GM19328 (cell line): Measurements from ENCODE around the gene MUC2.

Experiments
- ATAC-seq: cut with Tn5 transposase; IDR thresholded peaks from one replicate; pipeline ENCODE4 v1.9.1; 2021; ENCODE audit warnings: mild to moderate bottlenecking, moderate library complexity; ENCODE audit not compliant: unreplicated experiment

Gene MUC2

DNA sequence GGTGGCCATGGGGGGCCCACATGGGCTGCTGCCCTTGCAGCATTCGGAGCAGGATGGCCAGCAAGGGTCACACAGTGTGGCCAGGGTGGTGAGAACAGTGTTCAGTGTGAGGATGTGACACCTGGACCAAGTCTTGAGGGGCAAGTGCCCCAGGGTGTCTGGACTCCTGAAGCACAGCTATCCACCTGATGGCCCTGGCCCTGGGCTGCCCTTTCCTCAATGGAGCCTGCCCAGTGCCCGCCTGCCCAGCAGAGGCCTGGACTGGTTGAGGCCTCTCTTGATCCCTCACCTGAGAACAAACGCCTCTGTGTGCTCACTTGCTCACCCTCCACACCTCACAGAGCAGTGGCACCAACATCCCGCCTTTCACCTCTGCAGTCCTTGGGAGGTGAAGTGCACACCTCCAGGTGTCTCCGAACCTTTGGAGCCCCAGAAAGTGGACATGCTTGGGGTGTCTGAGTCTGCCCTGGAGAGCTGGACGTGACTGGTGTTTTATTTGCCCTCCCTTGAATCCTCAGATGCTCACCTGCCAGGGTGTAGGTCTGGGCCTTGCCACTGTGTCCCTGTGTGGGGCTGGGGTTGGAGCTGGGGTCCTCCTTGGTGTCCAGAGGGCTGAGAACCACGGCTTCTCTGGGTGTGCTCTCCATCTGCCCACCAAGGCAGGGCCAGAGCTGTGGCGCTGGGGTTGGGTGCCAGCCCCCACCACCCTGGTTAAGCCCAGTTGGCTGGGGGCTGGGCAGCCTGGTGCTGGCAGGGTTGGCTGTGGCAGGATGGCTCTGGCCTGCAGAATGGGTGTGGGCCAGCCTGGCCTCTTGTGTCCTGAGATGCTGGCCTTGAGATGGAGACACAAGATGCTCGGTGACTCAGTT, 3.8 kb upstream of the MUC2 start:
- ATAC-seq = no peak

DNA sequence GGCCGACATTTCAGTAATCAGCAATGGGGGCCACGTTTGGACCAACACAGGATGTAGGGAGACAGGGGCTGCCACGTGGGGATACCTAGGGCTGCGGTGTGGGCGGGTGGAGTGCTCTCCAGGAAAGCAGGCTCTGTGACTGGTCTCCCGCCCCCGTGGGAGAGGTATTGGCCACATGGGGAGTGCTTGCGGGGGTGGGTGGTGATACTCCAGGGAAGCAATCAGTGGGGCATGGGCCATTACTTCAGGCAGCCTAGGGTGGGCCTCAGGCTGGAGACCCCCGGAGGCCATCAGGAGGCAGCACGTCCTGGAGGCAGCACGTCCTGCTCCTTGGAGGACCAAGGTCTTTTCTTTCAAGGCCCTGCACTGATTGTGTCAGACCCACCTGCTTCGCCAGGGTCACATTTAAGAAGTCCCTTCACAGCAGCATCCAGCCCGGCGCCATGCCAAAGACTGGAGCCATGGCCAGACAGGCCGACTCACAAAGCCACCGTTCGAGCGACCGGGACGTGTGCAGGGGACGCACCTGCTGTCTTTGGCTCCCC, 3.0 kb upstream of the MUC2 start:
- no peak for ATAC-seq

DNA sequence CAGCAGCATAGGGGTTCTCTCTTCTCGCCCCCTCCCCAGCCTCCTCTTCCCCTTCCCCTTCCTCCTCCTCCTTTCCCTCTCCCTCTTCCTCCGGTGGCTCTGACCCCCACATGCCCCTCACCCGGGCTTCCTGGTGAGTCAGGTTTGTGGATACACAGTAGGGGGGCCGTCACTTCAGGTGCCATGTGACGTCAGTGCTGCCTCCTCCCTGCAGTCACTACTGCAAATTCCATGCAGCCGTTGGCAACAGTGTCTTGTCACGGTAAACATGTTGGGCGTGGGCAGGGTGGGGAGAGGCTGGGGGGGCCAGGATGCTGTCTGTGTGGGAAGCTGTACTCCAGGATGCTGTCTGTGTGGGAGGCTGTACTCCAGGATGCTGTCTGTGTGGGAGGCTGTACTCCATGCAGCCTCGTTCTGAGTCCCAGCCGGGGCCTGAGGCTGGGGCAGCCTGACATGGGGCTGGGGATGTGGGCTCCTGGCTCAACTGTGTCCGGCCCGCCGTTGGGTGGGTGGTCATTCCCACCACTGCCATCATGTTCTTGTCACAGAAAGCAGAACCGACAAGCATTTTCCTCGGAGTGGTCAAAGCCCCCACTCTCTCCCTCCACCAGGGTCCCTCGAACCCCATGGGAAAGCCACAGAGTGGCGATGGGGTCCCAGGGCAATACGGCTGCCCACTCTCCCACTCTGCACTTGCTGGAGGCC, 2.4 kb upstream of the MUC2 start:
- ATAC-seq = no peak

DNA sequence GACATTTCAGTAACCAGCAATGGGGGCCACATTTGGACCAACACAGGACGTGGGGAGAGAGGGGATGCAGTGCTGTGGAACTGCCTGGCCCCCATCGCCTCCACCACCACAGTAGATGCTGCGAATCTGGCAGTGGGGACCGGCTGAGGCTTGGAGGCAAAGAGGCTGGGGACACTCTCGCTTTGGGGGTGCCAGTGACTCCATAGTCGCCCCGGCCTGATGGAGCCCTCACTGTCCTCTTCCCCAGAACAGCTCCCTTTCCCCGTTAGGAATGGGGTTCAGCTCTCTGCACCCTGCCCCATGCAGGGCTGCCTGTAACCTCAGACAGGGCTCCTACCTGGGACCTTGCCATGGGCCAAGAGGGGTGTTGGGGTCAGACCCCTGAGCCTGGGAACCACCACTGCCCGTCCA, 1.8 kb upstream of the MUC2 start:
- no peak for ATAC-seq

DNA sequence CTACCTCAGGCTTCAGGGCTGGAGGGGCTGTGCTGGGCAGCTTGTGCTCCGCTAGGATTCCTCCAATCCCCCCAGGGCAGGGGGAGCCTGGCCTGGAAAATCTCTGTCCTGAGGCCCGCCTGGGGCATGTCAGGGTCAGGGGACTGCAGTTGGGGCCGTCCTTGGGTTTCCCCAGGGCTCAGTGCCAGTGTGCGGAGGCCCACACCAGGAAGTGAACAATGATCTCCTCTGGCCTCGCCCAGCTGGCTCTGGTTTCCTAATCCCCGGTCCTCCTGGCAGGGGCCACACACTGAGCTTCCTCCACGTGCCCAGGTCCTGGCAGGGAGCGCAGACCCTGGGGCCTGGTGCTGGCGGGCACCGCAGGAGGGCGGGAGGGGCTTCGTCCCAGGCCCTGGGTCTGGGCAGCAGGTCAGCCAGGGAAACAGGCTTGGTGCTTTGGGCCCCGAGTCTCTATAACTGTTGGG, 1.4 kb upstream of the MUC2 start:
- ATAC-seq = no peak

DNA sequence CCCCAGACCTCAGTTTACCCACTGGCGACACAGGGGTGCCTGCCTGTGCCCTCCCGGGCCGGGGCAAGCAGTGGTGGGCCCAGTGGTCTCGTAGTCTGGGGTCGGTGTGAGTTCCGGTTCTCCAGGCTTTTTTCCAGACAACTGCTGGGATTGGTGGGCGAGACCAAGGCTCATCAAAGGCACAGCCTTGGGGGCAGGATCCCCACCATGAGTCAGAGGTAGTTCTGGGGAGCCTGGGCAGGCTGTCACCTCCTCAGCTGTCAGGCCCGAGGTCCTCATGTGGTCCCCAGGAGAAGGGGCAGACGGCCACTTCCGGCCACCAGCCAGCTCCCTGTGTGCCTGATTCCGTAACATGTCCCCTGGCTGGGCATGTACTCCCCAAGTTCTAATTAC, 827 bp upstream of the MUC2 start:
- no peak for ATAC-seq

DNA sequence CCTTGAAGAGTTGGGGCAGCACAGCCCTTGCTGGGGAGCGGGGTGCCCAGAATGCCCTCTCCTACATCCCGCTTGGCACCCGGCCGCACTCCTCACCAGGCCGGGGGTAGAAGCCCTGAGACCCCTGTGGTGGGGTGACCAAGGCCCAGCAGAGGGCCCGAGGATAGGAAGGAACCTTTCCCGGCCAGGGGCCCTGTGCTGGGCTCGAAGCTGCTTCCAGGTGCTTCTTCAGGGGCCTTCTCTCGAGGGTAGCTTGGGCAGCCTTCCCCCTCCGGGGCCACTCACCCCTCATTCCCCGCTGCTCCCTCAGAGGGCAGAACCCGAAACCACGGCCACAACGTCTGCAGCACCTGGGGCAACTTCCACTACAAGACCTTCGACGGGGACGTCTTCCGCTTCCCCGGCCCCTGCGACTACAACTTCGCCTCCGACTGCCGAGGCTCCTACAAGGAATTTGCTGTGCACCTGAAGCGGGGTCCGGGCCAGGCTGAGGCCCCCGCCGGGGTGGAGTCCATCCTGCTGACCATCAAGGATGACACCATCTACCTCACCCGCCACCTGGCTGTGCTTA, 752 bp downstream of the MUC2 start:
- no peak for ATAC-seq

DNA sequence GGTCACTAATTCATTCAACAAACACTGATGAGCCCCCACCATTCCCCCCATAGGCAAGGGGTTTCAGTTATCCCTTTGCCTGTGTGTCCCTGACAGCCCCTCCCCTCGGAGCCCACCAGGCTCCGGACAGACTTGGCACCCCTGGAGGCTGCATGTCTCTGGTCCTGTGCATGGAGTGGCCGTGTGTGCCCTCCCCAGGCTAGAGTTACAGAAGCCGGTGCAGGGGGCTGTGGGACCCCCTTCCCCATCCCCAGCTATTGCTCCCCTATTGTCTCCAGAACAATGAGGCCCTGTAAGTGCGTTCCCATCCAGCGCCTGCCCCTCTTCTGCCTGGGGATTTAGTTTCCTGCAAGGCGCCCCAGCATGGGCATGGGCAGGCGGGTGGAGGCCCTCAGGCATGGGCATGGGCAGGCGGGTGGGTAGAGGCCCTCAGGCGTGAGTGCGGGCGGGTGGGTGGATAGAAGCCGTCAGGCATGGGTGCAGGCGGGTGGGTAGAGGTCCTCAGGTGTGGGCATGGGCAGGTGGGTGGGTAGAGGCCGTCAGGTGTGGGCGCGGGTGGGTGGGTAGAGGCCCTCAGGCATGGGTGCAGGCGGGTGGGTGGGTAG, 1.5 kb downstream of the MUC2 start:
- no peak for ATAC-seq

DNA sequence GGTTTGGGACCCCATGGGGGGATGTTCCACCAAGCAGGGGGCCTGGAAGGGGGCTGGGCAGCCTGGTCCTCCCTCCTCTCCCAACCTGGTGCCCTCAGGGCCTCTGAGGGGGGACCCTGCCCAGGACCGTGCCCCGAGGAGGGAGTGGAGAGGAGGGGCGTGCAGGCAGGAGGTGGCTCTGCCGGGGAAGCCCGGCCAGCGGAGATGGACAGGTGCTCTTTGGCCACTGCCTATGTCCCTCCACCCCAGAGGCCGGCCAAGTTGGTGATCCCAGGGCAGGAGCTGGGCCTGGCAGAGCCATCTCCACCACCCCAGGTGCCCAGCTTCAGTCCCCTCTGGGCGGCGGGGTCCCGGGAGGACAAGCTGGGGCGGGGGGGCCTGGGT, 2.4 kb downstream of the MUC2 start:
- ATAC-seq = no peak

DNA sequence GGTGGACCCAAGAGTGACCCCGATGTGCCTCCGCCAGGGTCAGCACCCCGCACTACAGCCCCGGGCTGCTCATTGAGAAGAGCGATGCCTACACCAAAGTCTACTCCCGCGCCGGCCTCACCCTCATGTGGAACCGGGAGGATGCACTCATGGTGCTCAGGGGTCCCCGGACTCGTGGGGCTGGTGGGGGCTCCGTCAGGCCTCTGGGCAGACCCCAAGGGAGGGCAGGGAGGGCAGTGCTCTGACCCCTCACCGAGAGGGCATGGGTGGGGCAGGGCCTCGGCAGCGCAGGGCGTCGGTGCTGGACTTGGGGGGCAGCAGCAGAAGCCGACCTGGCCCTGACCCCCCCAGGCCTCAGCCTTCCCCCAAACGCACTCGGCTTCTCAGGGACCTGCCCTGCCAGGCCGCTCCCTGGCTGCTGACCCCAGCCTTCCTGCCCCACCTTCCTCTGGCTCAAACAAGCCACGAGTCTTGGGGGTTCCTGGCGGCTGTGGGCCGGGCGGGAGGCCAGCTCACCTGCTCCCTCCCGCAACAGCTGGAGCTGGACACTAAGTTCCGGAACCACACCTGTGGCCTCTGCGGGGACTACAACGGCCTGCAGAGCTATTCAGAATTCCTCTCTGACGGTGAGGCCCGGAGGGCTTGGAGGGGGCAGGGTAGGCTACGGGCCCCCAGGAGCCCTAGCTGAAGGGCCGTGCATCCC, 2.9 kb downstream of the MUC2 start:
- ATAC-seq = no peak

DNA sequence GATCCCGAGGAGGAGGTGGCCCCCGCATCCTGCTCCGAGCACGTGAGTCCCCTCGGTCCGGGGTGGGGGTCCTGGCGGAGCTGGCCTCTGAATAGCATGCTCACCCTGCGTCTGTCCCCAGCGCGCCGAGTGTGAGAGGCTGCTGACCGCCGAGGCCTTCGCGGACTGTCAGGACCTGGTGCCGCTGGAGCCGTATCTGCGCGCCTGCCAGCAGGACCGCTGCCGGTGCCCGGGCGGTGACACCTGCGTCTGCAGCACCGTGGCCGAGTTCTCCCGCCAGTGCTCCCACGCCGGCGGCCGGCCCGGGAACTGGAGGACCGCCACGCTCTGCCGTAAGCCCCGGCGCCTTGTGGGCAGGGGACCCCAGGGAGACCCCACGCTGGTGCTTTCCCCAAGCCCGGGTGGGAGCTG, 3.5 kb downstream of the MUC2 start:
- no peak for ATAC-seq

DNA sequence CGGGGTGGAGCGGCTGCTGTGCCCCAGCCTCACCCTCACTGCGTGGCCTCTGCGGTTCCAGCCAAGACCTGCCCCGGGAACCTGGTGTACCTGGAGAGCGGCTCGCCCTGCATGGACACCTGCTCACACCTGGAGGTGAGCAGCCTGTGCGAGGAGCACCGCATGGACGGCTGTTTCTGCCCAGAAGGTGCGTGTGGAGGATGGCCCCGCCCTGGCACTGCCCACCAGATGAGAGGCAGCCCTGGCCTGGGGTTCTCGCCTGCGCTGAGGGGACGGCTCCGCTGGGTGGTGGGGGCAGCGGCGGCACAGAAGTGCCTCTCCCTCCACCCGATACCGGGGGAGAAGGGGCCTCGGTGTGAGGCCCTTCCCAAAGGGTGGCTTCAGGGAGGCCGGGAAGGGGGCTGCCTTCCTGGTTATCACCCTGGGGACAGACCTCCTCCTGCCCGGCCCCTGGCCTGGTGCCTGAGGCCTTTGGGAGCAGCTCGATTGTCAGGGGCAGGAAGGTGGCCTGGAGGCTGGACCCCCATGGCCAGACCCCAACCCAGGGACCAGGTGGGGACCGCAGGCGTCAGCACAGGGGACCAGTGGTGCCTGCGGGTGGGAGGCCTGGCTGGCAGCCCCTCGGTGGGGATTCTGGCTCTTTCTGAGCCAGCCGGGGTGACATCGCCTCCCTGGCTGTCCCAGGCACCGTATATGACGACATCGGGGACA, 7.1 kb downstream of the MUC2 start:
- ATAC-seq = no peak

DNA sequence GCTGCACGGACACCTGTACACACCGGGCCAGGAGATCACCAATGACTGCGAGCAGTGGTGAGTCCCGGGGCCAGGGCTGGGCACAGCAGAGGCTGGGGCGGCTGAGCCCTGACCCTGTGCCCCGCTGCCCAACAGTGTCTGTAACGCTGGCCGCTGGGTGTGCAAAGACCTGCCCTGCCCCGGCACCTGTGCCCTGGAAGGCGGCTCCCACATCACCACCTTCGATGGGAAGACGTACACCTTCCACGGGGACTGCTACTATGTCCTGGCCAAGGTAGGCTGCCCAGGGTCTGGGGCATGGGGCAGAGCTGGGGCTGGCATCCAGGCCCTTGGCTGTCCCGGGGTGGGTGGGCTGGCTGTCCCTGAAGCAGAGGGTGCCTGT, 7.7 kb downstream of the MUC2 start:
- no peak for ATAC-seq

DNA sequence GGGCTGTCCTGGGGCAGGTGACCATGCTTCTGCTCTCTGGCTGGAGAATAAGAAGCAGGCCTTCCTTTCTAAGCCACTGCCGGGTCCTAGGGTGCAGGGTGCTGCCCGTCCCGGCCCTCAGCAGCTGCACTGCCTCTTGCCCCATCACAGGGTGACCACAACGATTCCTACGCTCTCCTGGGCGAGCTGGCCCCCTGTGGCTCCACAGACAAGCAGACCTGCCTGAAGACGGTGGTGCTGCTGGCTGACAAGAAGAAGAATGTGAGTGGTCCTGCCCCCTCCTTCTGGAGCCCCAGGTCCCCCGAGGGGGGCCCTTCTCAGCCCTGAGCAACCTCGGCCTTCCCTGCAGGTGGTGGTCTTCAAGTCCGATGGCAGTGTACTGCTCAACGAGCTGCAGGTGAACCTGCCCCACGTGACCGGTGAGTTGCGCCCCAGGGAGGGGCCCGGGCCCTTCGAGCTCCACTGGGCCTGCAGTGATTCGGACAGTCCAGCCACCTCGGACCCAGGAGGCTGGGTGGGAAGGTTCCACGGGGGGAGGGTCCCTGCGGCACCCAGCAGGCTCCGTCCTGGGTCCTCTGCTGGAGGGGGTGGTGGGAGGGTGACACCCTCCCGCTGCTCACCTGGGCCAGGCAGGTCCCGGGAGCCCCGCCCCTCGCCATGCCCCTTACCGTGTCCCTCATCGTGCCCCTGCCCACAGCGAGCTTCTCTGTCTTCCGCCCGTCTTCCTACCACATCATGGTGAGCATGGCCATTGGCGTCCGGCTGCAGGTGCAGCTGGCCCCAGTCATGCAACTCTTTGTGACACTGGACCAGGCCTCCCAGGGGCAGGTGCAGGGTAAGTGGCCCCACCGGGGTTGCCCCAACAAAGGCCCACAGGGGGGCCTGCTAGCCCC, 8.3 kb downstream of the MUC2 start:
- ATAC-seq = no peak

DNA sequence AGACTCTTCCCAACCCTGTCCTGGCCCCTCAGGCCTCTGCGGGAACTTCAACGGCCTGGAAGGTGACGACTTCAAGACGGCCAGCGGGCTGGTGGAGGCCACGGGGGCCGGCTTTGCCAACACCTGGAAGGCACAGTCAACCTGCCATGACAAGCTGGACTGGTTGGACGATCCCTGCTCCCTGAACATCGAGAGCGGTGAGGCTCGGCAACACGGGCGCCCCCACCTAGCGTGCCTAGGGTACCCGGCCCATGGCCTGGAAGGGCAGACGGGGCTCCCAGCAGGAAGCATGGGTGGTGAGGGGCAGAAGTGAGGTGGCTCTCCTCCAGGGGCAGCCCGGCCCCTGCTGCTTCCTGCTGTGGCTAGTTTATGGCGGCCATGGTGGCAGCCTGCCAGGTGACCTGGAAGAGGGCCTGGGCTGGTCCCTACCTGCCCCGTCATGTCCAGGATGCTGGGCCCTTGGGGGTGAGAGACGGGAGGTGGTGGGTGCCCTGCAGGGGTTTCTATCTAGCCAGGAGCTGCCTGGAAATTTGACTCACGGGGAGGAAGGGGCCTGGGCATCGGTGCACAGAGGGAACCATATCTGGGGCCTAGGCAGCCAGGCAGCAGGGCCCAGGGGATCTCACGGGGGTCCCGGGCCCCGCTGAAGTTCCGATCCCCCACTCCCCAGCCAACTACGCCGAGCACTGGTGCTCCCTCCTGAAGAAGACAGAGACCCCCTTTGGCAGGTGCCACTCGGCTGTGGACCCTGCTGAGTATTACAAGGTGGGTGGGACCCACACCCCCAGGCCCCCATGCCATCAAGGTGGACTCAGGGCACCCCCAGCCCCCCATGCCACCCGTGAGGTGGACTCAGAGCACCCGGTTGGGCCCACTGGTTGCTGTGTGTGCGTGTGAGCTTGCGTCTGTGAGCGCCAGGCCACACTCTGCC, 9.2 kb downstream of the MUC2 start:
- ATAC-seq = no peak

DNA sequence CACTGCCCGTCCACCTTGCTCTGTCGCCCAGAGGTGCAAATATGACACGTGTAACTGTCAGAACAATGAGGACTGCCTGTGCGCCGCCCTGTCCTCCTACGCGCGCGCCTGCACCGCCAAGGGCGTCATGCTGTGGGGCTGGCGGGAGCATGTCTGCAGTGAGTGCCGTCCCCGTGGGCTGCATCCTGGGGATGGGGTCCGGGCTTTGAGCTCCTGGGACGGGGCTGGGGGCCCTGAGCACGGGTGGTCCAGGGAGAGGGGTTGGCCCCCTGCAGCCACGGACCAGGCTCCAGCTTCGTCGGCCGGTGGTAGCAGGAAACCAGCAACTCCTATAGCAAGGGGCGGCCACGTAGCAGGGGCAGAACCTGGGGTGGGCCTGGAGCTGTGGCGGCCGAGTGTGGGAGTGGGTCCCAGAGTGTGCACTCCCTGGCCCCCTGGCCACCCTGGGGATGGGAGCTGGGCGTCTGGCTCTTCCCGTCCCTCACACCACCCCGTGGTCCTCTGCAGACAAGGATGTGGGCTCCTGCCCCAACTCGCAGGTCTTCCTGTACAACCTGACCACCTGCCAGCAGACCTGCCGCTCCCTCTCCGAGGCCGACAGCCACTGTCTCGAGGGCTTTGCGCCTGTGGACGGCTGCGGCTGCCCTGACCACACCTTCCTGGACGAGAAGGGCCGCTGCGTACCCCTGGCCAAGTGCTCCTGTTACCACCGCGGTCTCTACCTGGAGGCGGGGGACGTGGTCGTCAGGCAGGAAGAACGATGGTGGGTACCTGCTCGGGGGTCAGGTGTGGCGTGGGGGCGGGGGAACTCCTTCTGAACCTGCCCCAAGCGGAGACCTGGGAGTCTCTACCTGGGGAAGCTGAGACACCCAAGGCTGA, 10.1 kb downstream of the MUC2 start:
- no peak for ATAC-seq
